WTC11 (cell line): ENCODE measurements around the gene RECQL5. TPM values are rescaled to one million over a fixed set of nuclear protein-coding genes. Genes with fewer than 3 reads are reported as not detected.

Source experiments
- ATAC-seq: fragments of 200-7000 bp; cut with Tn5 transposase; 2 replicates; pipeline ENCODE4 v1.10.0; 2021; ENCODE audit warnings: mild to moderate bottlenecking, moderate library complexity
- CTCF ChIA-PET: fragments of 300-600 bp; sonication (Branson Sonifier 250); formaldehyde crosslinking; loops from one replicate; lab custom pipeline; 2021; ENCODE audit warnings: antibody characterized with exemption; lab: Charles Lee
- POLR2A ChIA-PET: fragments of 350-600 bp; sonication (Branson Sonifier 250); formaldehyde crosslinking; loops from one replicate; lab custom pipeline; 2021; ENCODE audit warnings: antibody characterized with exemption; lab: Charles Lee
- DNase-seq: peaks from one replicate; pipeline ENCODE4 v3.0.0; 2021; ENCODE audit warnings: low spot score
- H3K27ac Mint-ChIP-seq: 2 replicates; pipeline ENCODE4 v1.8.0; 2021; ENCODE audit warnings: mixed read lengths
- H3K27me3 Mint-ChIP-seq: 2 replicates; pipeline ENCODE4 v1.8.0; 2021; ENCODE audit warnings: low read depth, mild to moderate bottlenecking, moderate library complexity, mixed read lengths
- H3K36me3 Mint-ChIP-seq: 2 replicates; pipeline ENCODE4 v1.8.0; 2021; ENCODE audit warnings: mixed read lengths
- H3K4me1 Mint-ChIP-seq: 2 replicates; pipeline ENCODE4 v1.8.0; 2022; ENCODE audit warnings: mixed read lengths
- H3K4me3 Mint-ChIP-seq: 2 replicates; pipeline ENCODE4 v1.8.0; 2021; ENCODE audit warnings: mild to moderate bottlenecking, moderate library complexity, mixed read lengths
- H3K9me3 Mint-ChIP-seq: 2 replicates; pipeline ENCODE4 v1.8.0; 2021; ENCODE audit warnings: mixed read lengths
- ATF1 ChIP-seq: sonication (generic); formaldehyde crosslinking; IDR thresholded peaks from 2 replicates; pipeline ENCODE4 v1.8.1; 2023; ENCODE audit warnings: mild to moderate bottlenecking, moderate library complexity, missing genetic modification reagents
- ELF4 ChIP-seq: sonication (generic); formaldehyde crosslinking; IDR thresholded peaks from 2 replicates; pipeline ENCODE4 v1.8.1; 2022; ENCODE audit warnings: low read depth, mild to moderate bottlenecking, moderate library complexity, missing genetic modification reagents
- GABPB1 ChIP-seq: sonication (generic); formaldehyde crosslinking; IDR thresholded peaks from 2 replicates; pipeline ENCODE4 v1.8.1; 2023; ENCODE audit warnings: mild to moderate bottlenecking, missing genetic modification reagents
- JUN ChIP-seq: sonication (generic); formaldehyde crosslinking; IDR thresholded peaks from 2 replicates; pipeline ENCODE4 v1.8.0; 2023; ENCODE audit warnings: mild to moderate bottlenecking, missing genetic modification reagents
- NFATC4 ChIP-seq: fragments of 250-450 bp; sonication (Bioruptor Pico); IDR thresholded peaks from 2 replicates; pipeline ENCODE4 v1.9.0; 2021; ENCODE audit warnings: mild to moderate bottlenecking
- NR1H2 ChIP-seq: sonication (generic); formaldehyde crosslinking; IDR thresholded peaks from 2 replicates; pipeline ENCODE4 v1.9.0; 2021; ENCODE audit warnings: mild to moderate bottlenecking, moderate library complexity, missing genetic modification reagents
- OVOL2 ChIP-seq: fragments of 250-450 bp; sonication (Bioruptor Pico); IDR thresholded peaks from 2 replicates; pipeline ENCODE4 v1.9.0; 2021; ENCODE audit warnings: mild to moderate bottlenecking, borderline replicate concordance
- SMAD4 ChIP-seq: sonication (generic); formaldehyde crosslinking; IDR thresholded peaks from 2 replicates; pipeline ENCODE4 v1.8.0; 2022; ENCODE audit warnings: mild to moderate bottlenecking, missing genetic modification reagents
- TP53 ChIP-seq: sonication (generic); formaldehyde crosslinking; IDR thresholded peaks from 2 replicates; pipeline ENCODE4 v1.8.1; 2023; ENCODE audit warnings: mild to moderate bottlenecking, missing genetic modification reagents
- ZNF263 ChIP-seq: sonication (generic); formaldehyde crosslinking; IDR thresholded peaks from 2 replicates; pipeline ENCODE4 v1.8.1; 2022; ENCODE audit warnings: low read depth, mild to moderate bottlenecking, moderate library complexity, missing genetic modification reagents
- total RNA-seq: library from RNA; stranded (reverse); gene quantifications from 3 replicates; pipeline ENCODE4 v1.2.3, GENCODE V29; 2021
- TF ChIP-seq, protein P1 (sequence below): sonication (generic); formaldehyde crosslinking; IDR thresholded peaks from 2 replicates; pipeline ENCODE4 v1.8.1; 2023; ENCODE audit warnings: mild to moderate bottlenecking, missing genetic modification reagents, moderate library complexity
- TF ChIP-seq, protein P2 (sequence below): sonication (generic); formaldehyde crosslinking; IDR thresholded peaks from 2 replicates; pipeline ENCODE4 v1.8.0; 2023; ENCODE audit warnings: mild to moderate bottlenecking, missing genetic modification reagents
- TF ChIP-seq, protein P3 (sequence below): fragments of 250-450 bp; sonication (Bioruptor Pico); IDR thresholded peaks from 2 replicates; pipeline ENCODE4 v2.1.2; 2022; ENCODE audit warnings: mild to moderate bottlenecking, moderate library complexity
- TF ChIP-seq, protein P4 (sequence below): sonication (generic); formaldehyde crosslinking; IDR thresholded peaks from 2 replicates; pipeline ENCODE4 v1.8.1; 2022; ENCODE audit warnings: mild to moderate bottlenecking, missing genetic modification reagents, moderate library complexity, borderline replicate concordance
- TF ChIP-seq, protein P5 (sequence below): sonication (generic); formaldehyde crosslinking; IDR thresholded peaks from 2 replicates; pipeline ENCODE4 v1.8.1; 2022; ENCODE audit warnings: low read depth, mild to moderate bottlenecking, moderate library complexity, missing genetic modification reagents, borderline replicate concordance
- TF ChIP-seq, protein P6 (sequence below): sonication (generic); formaldehyde crosslinking; IDR thresholded peaks from 2 replicates; pipeline ENCODE4 v1.8.1; 2023; ENCODE audit warnings: mild to moderate bottlenecking, missing genetic modification reagents
- TF ChIP-seq, protein P7 (sequence below): sonication (generic); formaldehyde crosslinking; IDR thresholded peaks from 2 replicates; pipeline ENCODE4 v1.8.0; 2022; ENCODE audit warnings: mild to moderate bottlenecking, missing genetic modification reagents
- TF ChIP-seq, protein P8 (sequence below): fragments of 250-450 bp; sonication (Bioruptor Pico); IDR thresholded peaks from 2 replicates; pipeline ENCODE4 v1.9.0; 2021; ENCODE audit warnings: mild to moderate bottlenecking
- TF ChIP-seq, protein P9 (sequence below): fragments of 250-450 bp; sonication (Bioruptor Pico); IDR thresholded peaks from 2 replicates; pipeline ENCODE4 v1.9.0; 2021; ENCODE audit warnings: moderate library complexity, mild to moderate bottlenecking, inconsistent platforms, borderline replicate concordance
- TF ChIP-seq, protein P10 (sequence below): sonication (generic); formaldehyde crosslinking; conservative IDR thresholded peaks from 2 replicates; pipeline ENCODE4 v1.8.1; 2023; ENCODE audit warnings: mild to moderate bottlenecking, low read depth, missing genetic modification reagents, moderate library complexity

The RECQL5 gene
- total RNA-seq, 1 experiment from 2014 or later, result 51.0 TPM

DNA sequence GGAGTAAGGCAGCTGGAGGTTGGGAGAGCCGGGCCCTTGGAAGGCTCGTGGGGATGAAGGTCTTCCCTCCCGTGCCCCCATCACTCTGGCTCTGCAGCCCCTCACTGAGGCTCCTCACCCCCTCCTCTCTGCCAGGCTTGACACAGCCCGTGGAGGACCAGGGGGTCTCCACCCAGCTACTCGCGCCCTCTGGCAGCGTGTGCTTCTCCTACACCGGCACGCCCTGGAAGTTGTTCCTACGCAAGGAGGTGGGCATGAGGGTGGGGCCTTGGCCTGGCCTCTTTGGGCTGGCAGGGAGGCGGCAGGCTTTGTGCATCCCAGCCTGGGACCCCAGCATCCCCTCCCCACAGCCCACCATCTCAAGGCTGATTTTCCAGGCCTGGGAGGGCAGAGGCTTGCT is 49.3 kb downstream of the RECQL5 start:
- Mint-ChIP-seq H3K4me3 (no peak overlapping the region), H3K36me3 (no peaks in the 10 kb centered on the region), H3K4me1 (no peaks in the 10 kb centered on the region), H3K27me3 (no peaks in the 10 kb centered on the region), H3K9me3 (no peaks in the 10 kb centered on the region), H3K27ac (no peak overlapping the region)
- no peak for DNase-seq
- TF ChIP-seq GABPB1, result no peak
- TF ChIP-seq SMAD4, result no peak
- TF ChIP-seq, protein P1, sequence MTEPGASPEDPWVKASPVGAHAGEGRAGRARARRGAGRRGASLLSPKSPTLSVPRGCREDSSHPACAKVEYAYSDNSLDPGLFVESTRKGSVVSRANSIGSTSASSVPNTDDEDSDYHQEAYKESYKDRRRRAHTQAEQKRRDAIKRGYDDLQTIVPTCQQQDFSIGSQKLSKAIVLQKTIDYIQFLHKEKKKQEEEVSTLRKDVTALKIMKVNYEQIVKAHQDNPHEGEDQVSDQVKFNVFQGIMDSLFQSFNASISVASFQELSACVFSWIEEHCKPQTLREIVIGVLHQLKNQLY, result no peak
- TF ChIP-seq, protein P2, sequence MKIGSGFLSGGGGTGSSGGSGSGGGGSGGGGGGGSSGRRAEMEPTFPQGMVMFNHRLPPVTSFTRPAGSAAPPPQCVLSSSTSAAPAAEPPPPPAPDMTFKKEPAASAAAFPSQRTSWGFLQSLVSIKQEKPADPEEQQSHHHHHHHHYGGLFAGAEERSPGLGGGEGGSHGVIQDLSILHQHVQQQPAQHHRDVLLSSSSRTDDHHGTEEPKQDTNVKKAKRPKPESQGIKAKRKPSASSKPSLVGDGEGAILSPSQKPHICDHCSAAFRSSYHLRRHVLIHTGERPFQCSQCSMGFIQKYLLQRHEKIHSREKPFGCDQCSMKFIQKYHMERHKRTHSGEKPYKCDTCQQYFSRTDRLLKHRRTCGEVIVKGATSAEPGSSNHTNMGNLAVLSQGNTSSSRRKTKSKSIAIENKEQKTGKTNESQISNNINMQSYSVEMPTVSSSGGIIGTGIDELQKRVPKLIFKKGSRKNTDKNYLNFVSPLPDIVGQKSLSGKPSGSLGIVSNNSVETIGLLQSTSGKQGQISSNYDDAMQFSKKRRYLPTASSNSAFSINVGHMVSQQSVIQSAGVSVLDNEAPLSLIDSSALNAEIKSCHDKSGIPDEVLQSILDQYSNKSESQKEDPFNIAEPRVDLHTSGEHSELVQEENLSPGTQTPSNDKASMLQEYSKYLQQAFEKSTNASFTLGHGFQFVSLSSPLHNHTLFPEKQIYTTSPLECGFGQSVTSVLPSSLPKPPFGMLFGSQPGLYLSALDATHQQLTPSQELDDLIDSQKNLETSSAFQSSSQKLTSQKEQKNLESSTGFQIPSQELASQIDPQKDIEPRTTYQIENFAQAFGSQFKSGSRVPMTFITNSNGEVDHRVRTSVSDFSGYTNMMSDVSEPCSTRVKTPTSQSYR, result no peak
- TF ChIP-seq, protein P3, sequence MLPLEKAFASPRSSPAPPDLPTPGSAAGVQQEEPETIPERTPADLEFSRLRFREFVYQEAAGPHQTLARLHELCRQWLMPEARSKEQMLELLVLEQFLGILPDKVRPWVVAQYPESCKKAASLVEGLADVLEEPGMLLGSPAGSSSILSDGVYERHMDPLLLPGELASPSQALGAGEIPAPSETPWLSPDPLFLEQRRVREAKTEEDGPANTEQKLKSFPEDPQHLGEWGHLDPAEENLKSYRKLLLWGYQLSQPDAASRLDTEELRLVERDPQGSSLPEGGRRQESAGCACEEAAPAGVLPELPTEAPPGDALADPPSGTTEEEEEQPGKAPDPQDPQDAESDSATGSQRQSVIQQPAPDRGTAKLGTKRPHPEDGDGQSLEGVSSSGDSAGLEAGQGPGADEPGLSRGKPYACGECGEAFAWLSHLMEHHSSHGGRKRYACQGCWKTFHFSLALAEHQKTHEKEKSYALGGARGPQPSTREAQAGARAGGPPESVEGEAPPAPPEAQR, result no peak
- TF ChIP-seq ZNF263 (CRISPR knock-in tag), result no peak
- no peak for TF ChIP-seq JUN
- TF ChIP-seq, protein P4, sequence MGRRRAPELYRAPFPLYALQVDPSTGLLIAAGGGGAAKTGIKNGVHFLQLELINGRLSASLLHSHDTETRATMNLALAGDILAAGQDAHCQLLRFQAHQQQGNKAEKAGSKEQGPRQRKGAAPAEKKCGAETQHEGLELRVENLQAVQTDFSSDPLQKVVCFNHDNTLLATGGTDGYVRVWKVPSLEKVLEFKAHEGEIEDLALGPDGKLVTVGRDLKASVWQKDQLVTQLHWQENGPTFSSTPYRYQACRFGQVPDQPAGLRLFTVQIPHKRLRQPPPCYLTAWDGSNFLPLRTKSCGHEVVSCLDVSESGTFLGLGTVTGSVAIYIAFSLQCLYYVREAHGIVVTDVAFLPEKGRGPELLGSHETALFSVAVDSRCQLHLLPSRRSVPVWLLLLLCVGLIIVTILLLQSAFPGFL (CRISPR knock-in tag), result no peak
- TF ChIP-seq, protein P5, sequence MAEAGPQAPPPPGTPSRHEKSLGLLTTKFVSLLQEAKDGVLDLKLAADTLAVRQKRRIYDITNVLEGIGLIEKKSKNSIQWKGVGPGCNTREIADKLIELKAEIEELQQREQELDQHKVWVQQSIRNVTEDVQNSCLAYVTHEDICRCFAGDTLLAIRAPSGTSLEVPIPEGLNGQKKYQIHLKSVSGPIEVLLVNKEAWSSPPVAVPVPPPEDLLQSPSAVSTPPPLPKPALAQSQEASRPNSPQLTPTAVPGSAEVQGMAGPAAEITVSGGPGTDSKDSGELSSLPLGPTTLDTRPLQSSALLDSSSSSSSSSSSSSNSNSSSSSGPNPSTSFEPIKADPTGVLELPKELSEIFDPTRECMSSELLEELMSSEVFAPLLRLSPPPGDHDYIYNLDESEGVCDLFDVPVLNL (CRISPR knock-in tag), result no peak
- no peak for TF ChIP-seq NR1H2 (CRISPR knock-in tag)
- no peak for TF ChIP-seq NFATC4 (CRISPR knock-in tag)
- TF ChIP-seq, protein P6, sequence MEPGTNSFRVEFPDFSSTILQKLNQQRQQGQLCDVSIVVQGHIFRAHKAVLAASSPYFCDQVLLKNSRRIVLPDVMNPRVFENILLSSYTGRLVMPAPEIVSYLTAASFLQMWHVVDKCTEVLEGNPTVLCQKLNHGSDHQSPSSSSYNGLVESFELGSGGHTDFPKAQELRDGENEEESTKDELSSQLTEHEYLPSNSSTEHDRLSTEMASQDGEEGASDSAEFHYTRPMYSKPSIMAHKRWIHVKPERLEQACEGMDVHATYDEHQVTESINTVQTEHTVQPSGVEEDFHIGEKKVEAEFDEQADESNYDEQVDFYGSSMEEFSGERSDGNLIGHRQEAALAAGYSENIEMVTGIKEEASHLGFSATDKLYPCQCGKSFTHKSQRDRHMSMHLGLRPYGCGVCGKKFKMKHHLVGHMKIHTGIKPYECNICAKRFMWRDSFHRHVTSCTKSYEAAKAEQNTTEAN, result no peak
- ChIA-PET POLR2A (no interaction called here), CTCF (interaction anchor here (1.0 to 19.0 kb wide), 8 partner anchors 8 to 212 kb away, joined by 3 to 304 read pairs (median 8); partner anchors contain the start of genes GALK1 and SMIM5)
- ATAC-seq, result no peak

DNA sequence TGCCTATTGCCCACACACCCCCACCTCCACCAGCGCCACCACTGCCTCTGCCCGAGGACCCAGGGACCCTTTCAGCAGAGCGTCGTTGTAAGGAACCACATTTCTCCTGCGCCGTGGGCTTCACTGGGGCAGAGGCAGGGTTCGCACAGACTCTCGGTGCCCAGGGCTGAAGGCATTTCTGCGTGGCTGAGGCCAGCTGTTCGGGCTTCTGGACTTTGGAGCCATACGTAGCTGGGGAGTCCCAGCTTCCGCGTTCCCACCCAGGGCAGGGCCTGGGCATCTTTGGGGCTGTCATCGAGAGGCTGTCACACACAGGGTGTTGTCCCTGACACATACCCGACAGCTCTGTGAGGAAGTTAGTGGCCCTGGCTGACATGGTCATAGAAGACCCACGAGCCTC is 49.7 kb downstream of the RECQL5 start:
- Mint-ChIP-seq H3K4me1 (no peaks in the 10 kb centered on the region), H3K36me3 (no peaks in the 10 kb centered on the region), H3K27me3 (no peaks in the 10 kb centered on the region), H3K27ac (no peak overlapping the region), H3K4me3 (no peak overlapping the region), H3K9me3 (no peaks in the 10 kb centered on the region)
- DNase-seq (no peak), ATAC-seq (no peak)
- ChIA-PET POLR2A (no interaction called here), CTCF (interaction anchor here (1.0 to 19.0 kb wide), 12 partner anchors 8 to 213 kb away, joined by 3 to 304 read pairs (median 7); partner anchors contain the start of genes GALK1 and SMIM5)
- TF ChIP-seq ATF1 (CRISPR knock-in tag) (no peak), ELF4 (no peak), TP53 (no peak), OVOL2 (no peak)
- TF ChIP-seq, protein P7, sequence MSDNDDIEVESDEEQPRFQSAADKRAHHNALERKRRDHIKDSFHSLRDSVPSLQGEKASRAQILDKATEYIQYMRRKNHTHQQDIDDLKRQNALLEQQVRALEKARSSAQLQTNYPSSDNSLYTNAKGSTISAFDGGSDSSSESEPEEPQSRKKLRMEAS (CRISPR knock-in tag), result no peak
- TF ChIP-seq, protein P8, sequence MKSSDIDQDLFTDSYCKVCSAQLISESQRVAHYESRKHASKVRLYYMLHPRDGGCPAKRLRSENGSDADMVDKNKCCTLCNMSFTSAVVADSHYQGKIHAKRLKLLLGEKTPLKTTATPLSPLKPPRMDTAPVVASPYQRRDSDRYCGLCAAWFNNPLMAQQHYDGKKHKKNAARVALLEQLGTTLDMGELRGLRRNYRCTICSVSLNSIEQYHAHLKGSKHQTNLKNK, result no peak
- TF ChIP-seq, protein P9, sequence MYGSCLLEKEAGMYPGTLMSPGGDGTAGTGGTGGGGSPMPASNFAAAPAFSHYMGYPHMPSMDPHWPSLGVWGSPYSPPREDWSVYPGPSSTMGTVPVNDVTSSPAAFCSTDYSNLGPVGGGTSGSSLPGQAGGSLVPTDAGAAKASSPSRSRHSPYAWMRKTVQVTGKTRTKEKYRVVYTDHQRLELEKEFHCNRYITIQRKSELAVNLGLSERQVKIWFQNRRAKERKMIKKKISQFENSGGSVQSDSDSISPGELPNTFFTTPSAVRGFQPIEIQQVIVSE, result no peak
- TF ChIP-seq, protein P10, sequence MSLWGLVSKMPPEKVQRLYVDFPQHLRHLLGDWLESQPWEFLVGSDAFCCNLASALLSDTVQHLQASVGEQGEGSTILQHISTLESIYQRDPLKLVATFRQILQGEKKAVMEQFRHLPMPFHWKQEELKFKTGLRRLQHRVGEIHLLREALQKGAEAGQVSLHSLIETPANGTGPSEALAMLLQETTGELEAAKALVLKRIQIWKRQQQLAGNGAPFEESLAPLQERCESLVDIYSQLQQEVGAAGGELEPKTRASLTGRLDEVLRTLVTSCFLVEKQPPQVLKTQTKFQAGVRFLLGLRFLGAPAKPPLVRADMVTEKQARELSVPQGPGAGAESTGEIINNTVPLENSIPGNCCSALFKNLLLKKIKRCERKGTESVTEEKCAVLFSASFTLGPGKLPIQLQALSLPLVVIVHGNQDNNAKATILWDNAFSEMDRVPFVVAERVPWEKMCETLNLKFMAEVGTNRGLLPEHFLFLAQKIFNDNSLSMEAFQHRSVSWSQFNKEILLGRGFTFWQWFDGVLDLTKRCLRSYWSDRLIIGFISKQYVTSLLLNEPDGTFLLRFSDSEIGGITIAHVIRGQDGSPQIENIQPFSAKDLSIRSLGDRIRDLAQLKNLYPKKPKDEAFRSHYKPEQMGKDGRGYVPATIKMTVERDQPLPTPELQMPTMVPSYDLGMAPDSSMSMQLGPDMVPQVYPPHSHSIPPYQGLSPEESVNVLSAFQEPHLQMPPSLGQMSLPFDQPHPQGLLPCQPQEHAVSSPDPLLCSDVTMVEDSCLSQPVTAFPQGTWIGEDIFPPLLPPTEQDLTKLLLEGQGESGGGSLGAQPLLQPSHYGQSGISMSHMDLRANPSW, result no peak
- TF ChIP-seq, all 79 proteins: peak for 0
